HG03103 (cell line): Measurements from ENCODE around the gene ELSPBP1.
"Not testable (repeated sequence)": the region's sequence is repeated elsewhere in the genome, so short reads cannot be mapped to it uniquely, and the experiment has no call there.

Source experiments
- ATAC-seq: cut with Tn5 transposase; IDR thresholded peaks from one replicate; pipeline ENCODE4 v1.9.1; 2021; ENCODE audit warnings: low read depth; ENCODE audit not compliant: unreplicated experiment

ELSPBP1 gene

DNA sequence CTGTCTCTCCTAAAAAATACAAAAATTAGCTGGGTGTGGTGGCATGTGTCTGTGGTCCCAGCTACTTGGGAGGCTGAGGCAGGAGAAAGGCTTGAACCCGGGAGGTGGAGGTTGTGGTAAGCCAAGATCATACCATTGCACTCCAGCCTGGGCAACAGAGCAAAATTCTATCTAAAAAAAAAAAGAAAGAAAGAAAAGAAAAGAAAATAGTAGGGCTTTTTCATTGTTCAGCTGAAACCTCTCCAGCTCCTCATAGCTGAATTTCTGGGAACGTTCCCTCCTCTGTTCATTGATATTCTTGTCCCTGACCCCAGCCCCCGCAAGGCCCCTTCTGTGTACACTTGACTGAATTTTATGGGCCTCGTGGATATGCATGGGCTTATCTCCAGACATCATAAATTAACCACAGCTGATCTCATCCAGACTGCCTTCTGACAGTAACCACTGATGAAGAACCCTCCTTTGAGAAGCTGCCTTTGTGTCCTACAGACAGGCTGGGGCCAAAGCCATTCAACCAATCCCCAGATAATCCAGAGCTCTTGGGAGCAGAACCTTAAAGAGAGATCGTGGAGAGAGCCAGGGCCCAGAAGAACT, at the start of gene ELSPBP1:
TSS of gene ELSPBP1 (plus strand) at position 424 of the 594 bp plus-strand sequence. CDS start 14,036 bp downstream, outside the sequence.
- no peak for ATAC-seq

DNA sequence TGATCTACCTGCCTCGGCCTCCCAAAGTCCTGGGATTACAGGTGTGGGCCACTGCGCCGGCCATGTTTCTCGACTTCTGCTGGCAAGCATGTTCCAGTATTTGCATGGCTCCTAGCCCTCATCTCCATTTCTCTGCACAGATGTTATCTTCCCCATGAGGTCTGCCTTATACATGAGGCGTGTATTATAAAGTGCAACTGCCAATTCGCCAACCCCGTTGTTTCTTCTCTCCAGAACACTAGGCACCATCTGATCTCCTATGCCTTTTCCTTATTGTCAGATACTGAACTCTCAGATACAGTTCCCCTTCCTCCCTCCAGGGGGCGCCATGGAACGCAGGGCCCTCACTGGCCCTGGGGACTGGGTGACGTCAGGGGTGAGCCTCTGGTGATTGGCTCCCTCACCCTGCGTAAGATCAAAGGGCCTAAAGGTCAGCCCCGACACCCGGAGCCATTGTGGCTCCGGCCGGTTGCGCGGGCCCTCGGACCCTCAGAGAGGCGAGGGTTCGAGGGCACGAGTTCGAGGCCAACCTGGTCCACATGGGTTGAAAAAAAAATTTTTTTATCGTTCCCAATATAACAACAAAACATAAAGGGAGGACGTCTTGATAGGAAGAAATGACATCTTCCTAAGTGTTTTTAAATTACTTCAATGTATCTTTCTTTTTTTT, 44.4 kb upstream of the ELSPBP1 start:
- not testable (repeated sequence) for ATAC-seq

- not testable (repeated sequence) for ATAC-seq
These were observed 42.3 kb upstream of the ELSPBP1 start for GRCh38 chr19:47952132-47952531.

DNA sequence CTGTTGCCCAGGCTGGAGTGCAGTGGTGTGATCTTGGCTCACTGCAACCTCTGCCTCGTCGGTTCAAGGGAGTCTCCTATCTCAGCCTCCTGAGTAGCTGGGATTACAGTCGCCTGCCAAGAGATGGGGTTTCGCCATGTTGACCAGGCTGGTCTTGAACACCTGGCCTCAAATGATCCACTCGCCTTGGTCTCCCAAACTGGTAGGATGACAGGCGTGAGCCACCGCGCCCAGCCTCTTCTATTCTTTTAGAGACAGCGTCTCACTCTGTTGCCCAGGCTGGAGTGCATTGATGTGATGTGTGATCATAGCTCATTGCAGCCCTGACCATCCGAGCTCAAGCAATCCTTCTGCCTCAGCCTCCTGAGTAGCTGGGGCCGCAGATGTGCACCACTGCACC, 38.5 kb upstream of the ELSPBP1 start:
- ATAC-seq = not testable (repeated sequence)

DNA sequence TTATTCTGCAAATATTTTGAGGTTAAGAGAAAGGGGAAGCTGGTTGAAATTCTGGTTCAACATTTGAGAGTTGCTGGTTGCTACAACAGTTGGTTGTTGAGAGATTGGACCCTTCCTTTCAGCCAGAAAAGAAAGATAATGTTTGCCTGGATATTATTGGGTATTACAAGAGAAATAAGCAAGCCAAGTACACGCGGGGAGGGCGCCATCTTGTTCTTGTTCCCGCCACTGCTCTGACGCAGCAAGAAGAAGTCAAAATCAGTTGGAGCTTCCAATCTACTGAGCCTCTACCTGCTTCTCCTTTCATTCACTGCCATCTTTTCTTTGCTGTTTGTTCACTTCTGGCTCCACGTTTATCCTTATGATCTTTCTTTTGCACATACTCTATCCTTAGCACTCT, 20.9 kb upstream of the ELSPBP1 start:
- no peak for ATAC-seq

- ATAC-seq = no peak
These were observed 3.1 kb upstream of the ELSPBP1 start for GRCh38 chr19:47991191-47991808.

DNA sequence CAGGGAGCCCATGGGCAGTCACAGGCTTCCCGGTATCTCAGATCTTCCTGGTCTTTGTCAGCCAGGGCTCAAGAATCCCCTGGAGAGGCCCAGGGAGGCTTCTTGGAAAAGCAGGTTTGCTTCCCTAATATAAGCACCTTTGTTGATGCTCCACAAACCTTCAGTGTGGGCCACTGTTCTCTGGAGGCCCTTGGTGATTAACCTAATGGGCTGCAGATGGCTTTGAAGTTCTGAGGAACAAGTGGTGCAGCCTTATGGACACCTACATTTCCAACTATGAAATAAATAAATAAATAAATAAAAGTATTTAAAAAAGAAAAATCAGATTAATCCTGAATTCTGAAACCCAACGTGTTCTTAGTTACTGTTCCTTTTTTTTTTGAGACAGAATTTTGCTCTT, 2.4 kb upstream of the ELSPBP1 start, which contains the start of gene BSPH1:
TSS of gene BSPH1 (minus strand) at position 101 of the 400 bp plus-strand sequence. CDS start at position 12, 89 bp downstream.
- no peak for ATAC-seq

GRCh38 chr19:47996230-47996727, 1.8 kb downstream of the ELSPBP1 start:
- ATAC-seq = no peak

DNA sequence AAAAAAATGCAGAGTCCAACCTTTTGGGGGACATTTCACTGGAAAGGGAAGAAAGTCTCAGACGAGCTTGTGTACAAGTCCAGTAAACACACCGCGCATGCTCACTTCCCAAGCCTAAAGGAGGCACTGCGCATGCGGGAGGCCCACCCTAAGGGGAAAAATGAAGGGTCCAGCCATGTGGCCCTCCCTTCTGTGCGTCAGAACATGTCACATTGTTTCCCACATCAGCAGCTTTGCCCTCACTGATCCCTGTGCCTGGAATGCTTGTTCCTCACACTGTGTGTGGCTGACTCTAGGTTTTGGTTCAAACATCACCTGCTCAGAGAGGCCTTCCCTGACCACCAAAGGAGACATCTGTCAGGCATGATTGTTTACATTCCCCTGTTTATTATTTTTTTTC, 4.4 kb downstream of the ELSPBP1 start:
- ATAC-seq = no peak

DNA sequence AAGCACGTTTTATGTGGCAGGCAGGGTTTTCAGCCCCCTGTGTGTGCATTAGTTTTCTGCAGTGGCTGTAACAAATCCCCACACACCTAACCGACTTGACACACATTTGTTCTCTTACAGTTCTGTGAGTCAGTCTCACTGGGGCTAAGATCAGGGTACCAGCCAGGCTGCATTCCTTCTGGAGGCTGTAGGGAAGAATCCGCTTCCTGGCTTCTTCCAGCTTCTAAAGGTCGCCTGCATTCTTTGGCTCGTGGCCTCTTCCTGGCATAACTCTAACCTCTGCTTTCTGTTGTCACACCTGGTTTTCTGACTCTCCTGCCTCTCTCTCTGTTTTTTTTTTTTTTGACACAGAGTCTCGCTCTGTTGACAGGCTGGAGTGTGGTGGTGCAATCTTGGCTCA, 6.4 kb downstream of the ELSPBP1 start:
- ATAC-seq = no peak

- ATAC-seq = no peak
These were observed 9.8 kb downstream of the ELSPBP1 start for GRCh38 chr19:48004236-48004635.

- ATAC-seq = no peak
These were observed 12.3 kb downstream of the ELSPBP1 start for GRCh38 chr19:48006762-48007161.

DNA sequence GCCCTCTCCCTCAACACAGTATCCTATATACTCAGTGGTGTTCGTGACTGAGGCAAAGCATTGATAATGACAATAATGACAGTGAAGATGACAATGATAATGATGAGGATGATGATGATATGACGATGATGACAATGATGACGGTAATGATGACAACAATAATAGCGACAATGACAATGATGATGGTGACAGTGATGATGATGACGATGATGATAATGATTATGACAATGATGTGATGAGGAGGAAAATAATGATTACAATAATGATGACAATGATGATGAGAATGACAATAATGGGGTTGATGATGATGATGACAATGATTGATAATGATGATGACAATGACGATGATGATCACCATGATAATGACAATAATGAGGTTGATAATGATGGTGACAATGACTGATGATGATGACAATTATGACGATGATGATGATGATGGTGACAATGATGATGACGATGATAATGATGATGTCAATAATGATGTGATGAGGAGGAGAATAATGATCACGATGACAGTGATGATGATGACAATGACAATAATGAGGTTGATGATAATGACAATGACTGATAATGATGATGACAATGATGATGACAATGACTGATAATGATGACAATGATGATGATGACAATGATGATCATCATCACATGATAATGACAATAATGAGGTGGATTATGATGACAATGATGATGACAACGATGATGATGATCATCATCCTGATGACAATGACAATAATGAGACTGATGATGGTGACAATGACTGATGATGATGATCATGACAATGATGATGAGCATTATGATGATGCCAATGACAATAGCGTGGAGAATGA, 16.7 kb downstream of the ELSPBP1 start:
- no peak for ATAC-seq

DNA sequence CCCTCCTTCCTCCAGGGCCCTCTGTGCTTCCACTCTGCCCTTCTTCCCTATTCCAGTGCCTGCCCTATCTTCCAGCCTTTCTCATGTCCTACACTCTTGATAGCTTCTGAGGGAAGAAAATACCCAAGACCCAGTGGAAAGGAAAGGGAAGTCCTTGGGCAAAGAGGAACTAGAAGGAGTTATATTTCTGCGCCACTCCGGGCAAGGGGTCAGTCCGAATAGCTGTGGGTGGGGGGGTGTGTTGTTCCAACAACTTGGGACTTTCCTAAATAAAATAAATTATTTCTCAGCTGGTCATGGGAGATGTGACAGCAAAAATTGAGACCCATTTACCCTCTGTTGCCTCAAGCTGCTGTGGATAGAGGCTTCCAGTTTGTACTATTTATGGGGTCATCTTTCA, 26.3 kb downstream of the ELSPBP1 start:
- ATAC-seq = no peak

- no peak for ATAC-seq
These were observed 28.6 kb downstream of the ELSPBP1 start for GRCh38 chr19:48023011-48023410.

GRCh38 chr19:48023518-48023917, 29.1 kb downstream of the ELSPBP1 start:
- no peak for ATAC-seq

DNA sequence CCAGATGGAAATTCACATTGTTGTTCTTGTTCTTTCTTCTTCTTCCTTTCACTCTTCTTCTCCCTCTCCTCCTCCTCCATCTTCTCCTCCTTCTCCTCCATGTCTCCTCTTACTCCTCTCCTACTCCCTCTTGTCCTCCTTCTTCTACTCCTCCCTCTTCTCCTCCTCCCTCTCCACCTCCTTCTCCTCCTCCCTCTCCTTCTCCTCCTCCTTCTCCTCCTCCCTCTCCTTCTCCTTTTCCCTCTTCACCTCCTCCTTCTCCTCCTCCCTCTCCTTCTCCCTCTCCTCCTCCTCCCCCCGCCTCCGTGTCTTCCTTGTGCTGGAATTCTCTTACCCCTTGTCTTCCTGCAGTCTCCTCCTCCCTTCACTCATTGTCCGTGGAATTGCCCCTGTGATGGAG, 31.0 kb downstream of the ELSPBP1 start:
- ATAC-seq = no peak

GRCh38 chr19:48029431-48029830, 35.0 kb downstream of the ELSPBP1 start:
- no peak for ATAC-seq

DNA sequence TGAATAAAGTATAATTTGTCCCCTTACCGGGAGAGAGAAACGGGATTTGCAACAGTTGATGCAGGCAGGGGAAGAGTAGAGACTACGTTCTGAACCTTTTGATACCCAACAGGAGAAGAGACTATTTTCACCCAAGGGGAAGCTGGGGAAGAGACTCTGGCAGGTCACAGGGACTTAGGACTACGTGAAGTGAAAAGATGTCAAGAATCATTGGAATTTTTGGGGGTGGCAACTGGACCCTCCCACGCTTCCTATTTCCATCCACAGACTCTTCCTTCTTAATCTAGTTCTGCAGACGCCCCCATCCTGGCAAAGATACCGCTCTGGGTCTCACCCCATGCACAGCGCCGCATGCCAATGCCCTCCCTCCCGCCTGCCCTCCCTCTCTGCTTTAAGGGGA, 35.6 kb downstream of the ELSPBP1 start:
- no peak for ATAC-seq

GRCh38 chr19:48033604-48034003, 39.2 kb downstream of the ELSPBP1 start:
- no peak for ATAC-seq

DNA sequence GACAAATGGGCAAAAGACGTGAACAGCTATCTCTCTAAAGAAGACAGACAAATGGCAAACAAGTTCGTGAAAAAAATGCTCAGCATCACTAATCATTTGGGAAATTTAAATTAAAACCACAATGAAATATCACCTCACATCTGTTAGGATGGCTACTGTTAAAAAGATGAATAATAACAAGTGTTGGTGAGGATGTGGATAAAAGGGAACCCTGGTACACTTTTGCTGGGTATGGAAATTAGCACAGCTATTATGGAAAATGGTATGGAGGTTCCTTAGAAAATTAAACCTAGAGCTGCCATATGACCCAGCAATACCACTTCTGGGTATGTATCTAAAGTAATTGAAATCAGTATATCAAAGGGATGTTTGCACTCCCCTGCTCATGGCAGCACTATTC, 42.3 kb downstream of the ELSPBP1 start:
- ATAC-seq = no peak
